Chondrocyte (in vitro differentiated cells): ENCODE measurements around the gene KCNK3. TPM values are rescaled to one million over a fixed set of nuclear protein-coding genes. Genes with fewer than 3 reads are reported as not detected.
A peak's percentile ranks its signal among the peaks of the same experiment; 100 is the strongest.

ENCODE experiments used
- DNase-seq: peaks from one replicate; pipeline ENCODE4 v3.0.0; 2021; ENCODE audit warnings: mixed read lengths, low spot score
- H3K27ac Mint-ChIP-seq: one replicate; pipeline ENCODE4 v1.8.0; 2021; ENCODE audit warnings: mild to moderate bottlenecking, moderate library complexity, mixed read lengths; ENCODE audit not compliant: unreplicated experiment
- H3K27me3 Mint-ChIP-seq: 2 replicates; pipeline ENCODE4 v1.8.0; 2021; ENCODE audit warnings: low read depth, mixed read lengths
- H3K36me3 Mint-ChIP-seq: 2 replicates; pipeline ENCODE4 v1.8.0; 2021; ENCODE audit warnings: low read depth, mixed read lengths
- H3K4me1 Mint-ChIP-seq: 2 replicates; pipeline ENCODE4 v1.8.0; 2021; ENCODE audit warnings: low read depth, mild to moderate bottlenecking, mixed read lengths
- H3K4me3 Mint-ChIP-seq: one replicate; pipeline ENCODE4 v1.8.0; 2021; ENCODE audit warnings: mild to moderate bottlenecking, moderate library complexity, mixed read lengths; ENCODE audit not compliant: unreplicated experiment
- H3K9me3 Mint-ChIP-seq: 2 replicates; pipeline ENCODE4 v1.8.0; 2021; ENCODE audit warnings: low read depth, mixed read lengths
- total RNA-seq: library from RNA; stranded (reverse); gene quantifications from 3 replicates; pipeline ENCODE4 v1.2.1, GENCODE V29; 2021
- TF ChIP-seq, protein P1 (sequence below): fragments of 200-600 bp; sonication (generic); IDR thresholded peaks from 2 replicates; pipeline ENCODE4 v1.5.0; 2021; ENCODE audit warnings: antibody characterized with exemption, mild to moderate bottlenecking, moderate library complexity

The KCNK3 gene
- total RNA-seq, 1 donor from 2014 or later: 2.9 TPM

DNA sequence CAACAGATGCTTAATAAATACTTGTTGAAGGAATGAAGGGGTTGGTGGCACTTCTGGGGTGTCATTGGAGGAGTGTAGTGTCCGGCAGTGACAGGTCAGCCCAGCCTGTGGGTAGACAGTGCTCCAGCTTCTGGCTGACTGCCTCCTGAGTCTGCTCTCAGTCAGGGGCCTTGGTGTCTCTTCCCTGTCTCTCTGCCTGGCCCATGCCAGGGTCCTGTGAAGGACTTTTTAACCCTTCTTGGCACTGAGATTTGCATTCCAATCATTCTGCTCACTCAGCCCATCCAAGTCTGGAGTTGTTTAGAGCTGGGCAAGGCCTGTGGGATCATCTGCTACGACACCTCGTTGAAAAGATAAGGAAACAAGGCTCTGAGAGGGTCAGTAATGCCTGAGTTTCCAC, 1.4 kb upstream of the KCNK3 start:
- Mint-ChIP-seq H3K36me3 (peaks cover 2% of the 10 kb centered on the region), H3K27ac (no peak overlapping the region), H3K4me1 (peaks cover 29% of the 10 kb centered on the region), H3K4me3 (no peak overlapping the region), H3K9me3 (no peaks in the 10 kb centered on the region), H3K27me3 (peaks cover 60% of the 10 kb centered on the region)
- DNase-seq: no peak
- TF ChIP-seq, protein P1, sequence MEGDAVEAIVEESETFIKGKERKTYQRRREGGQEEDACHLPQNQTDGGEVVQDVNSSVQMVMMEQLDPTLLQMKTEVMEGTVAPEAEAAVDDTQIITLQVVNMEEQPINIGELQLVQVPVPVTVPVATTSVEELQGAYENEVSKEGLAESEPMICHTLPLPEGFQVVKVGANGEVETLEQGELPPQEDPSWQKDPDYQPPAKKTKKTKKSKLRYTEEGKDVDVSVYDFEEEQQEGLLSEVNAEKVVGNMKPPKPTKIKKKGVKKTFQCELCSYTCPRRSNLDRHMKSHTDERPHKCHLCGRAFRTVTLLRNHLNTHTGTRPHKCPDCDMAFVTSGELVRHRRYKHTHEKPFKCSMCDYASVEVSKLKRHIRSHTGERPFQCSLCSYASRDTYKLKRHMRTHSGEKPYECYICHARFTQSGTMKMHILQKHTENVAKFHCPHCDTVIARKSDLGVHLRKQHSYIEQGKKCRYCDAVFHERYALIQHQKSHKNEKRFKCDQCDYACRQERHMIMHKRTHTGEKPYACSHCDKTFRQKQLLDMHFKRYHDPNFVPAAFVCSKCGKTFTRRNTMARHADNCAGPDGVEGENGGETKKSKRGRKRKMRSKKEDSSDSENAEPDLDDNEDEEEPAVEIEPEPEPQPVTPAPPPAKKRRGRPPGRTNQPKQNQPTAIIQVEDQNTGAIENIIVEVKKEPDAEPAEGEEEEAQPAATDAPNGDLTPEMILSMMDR: no peak

DNA sequence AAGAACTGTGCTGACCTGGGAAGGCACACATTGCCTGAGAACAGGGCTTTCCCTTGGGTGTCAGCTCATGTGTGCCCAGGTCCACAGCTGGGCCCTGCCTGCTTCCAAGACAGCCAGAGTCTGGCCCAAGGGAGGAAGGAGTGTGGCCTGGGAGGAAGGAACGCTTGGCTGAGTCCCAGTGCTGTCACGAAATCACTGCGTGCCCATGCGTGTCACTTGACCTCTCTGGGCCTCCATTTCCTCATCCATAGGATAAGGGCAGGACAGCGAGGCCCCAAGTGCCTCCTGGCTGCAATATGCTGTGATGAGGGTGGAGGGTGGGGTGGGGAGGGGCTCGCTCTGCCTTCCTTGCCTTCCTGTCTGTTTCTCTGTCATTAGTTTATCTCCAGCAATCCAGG, 642 bp upstream of the KCNK3 start:
- peak overlapping the region; percentile 94 for H3K27ac Mint-ChIP-seq
- no peak for DNase-seq

DNA sequence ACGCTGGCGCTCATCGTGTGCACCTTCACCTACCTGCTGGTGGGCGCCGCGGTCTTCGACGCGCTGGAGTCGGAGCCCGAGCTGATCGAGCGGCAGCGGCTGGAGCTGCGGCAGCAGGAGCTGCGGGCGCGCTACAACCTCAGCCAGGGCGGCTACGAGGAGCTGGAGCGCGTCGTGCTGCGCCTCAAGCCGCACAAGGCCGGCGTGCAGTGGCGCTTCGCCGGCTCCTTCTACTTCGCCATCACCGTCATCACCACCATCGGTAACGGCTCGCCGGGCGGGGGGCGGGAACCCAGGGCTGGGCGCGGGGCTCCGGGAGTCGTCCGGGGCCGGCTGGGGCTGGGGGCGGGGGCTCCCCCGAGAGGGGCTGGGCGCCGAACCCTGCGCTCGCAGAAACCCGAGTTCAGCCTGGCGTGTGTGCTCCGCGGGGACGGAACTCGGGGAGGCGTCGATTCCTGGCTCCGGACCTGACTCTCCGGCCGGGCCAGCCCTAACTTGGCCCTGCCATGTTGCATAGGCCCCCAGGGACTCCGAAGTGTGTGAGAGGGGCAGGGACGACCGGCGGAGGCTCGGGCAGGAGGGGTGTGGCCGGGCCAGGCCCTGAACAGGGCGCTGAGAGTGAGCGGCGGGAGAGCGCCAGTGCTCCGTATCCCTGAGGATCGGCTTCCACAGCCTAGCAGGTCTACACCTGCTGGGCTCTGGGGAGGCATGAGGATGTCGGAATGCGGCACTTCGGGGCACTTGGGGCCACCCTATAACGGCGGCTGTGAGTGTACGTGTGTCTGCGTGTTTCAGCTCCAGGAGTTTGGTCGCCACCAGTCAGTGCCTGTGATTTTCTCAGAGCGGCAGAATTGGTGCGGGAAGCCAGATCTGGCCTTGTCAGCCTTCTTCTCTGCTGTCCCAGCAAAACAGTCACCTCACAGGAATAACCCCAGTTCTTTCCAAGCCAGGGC, 651 bp downstream of the KCNK3 start:
- no peak for DNase-seq
- TF ChIP-seq, protein P1: no peak
- peaks cover 35% of the 10 kb centered on the region for H3K4me1 Mint-ChIP-seq
- H3K27ac Mint-ChIP-seq: no peak overlapping the region
- no peaks in the 10 kb centered on the region for H3K9me3 Mint-ChIP-seq
- H3K36me3 Mint-ChIP-seq: peaks cover 2% of the 10 kb centered on the region
- peak overlapping the region; percentile 46 for H3K4me3 Mint-ChIP-seq
- peaks cover 43% of the 10 kb centered on the region for H3K27me3 Mint-ChIP-seq

More for the DNA sequence above, 642 bp upstream of the KCNK3 start:
- peaks cover 2% of the 10 kb centered on the region for H3K36me3 Mint-ChIP-seq
- H3K4me3 Mint-ChIP-seq: peak overlapping the region; percentile 67
- H3K4me1 Mint-ChIP-seq: peaks cover 35% of the 10 kb centered on the region
- H3K27me3 Mint-ChIP-seq: peaks cover 53% of the 10 kb centered on the region
- TF ChIP-seq, protein P1: no peak
- H3K9me3 Mint-ChIP-seq: no peaks in the 10 kb centered on the region

DNA sequence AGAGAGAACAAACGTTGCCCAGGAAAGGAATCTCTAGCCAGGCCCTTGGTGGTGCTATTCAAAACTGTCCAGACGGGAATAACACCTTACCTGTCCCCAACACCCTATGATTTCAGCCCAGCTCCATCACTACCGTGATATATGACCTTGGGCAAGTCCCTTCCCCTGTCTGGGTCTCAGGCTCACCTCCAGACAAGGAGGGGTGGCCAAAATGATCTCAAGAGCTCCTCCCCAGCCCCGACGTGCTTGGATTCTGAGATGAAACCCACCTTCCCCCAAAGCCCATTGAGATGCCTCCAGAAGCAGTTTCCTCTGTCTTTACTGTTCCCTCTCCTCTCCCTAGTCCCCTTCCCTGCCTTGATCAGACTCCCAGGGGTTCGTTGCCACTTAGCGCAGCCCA, 1.5 kb downstream of the KCNK3 start:
- no peak overlapping the region for H3K27ac Mint-ChIP-seq
- peak overlapping the region; percentile 46 for H3K4me3 Mint-ChIP-seq
- H3K9me3 Mint-ChIP-seq: no peaks in the 10 kb centered on the region
- peaks cover 35% of the 10 kb centered on the region for H3K4me1 Mint-ChIP-seq
- H3K36me3 Mint-ChIP-seq: peaks cover 2% of the 10 kb centered on the region
- TF ChIP-seq, protein P1: no peak
- no peak for DNase-seq
- peaks cover 36% of the 10 kb centered on the region for H3K27me3 Mint-ChIP-seq

DNA sequence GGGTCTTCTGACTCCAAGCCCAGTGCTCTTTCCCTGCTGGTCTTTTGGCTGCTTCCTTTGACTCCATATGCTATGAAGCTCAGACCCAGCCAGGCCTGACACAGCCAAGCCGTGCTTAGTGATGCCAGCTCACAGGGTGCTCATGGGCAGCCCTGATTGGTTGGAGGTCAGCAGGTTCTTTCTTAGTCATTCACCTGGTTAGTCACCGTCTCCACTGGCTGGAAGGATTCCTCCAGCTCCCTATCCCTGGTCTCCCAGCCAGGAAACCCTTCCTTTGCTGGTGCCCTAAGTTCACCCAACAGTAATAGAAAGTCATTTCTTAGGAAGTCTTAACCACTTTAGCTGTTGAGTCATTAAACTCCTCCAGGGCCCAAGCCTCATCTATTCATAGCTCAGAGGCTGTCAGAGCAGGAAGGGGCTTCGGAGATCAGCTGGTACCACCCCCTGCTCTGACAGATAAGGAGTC, 3.9 kb downstream of the KCNK3 start:
- H3K9me3 Mint-ChIP-seq: no peaks in the 10 kb centered on the region
- H3K27me3 Mint-ChIP-seq: peaks cover 34% of the 10 kb centered on the region
- TF ChIP-seq, protein P1: no peak
- no peak overlapping the region for H3K27ac Mint-ChIP-seq
- no peak overlapping the region for H3K4me3 Mint-ChIP-seq
- H3K36me3 Mint-ChIP-seq: peaks cover 2% of the 10 kb centered on the region
- H3K4me1 Mint-ChIP-seq: peaks cover 32% of the 10 kb centered on the region
- DNase-seq: no peak
